A549 (cell line): ENCODE data around the gene TRIP13. TPM values are rescaled to one million over a fixed set of nuclear protein-coding genes. Genes with fewer than 3 reads are reported as not detected.

Source experiments
- ATAC-seq, 2 experiments: fragments of 200-7000 bp in 1 of 2; fragments of >200 bp in 1 of 2; cut with Nextera tagmentation in 1 of 2; cut with Tn5 transposase in 1 of 2; 3 replicates each; pipeline versions ENCODE4 v1.8.0 to v1.9.1; 2018 to 2020; ENCODE audit warnings: mild to moderate bottlenecking in 1 of 2, moderate library complexity in 1 of 2
- CTCF ChIA-PET: fragments of 300-600 bp; sonication (Branson Sonifier 250); formaldehyde crosslinking; extraction: SDS; loops from one replicate; lab custom pipeline; 2021; ENCODE audit warnings: antibody characterized with exemption, inconsistent platforms; lab: Yijun Ruan, JAX
- POLR2A ChIA-PET: fragments of 350-600 bp; formaldehyde crosslinking; extraction: SDS; loops from one replicate; lab custom pipeline; 2021; ENCODE audit warnings: antibody characterized with exemption, inconsistent platforms; lab: Yijun Ruan, JAX
- DNase-seq, 2 experiments: peaks; one replicate each; pipeline versions ENCODE4 v3.0.0 to v3.0.0-alpha.2; 2011 to 2016; ENCODE audit warnings: low read depth in 1 of 2, low spot score in 1 of 2
- FAIRE-seq: peaks from 2 replicates; lab custom pipeline; 2011; peaks lifted over from hg19 to GRCh38; lab: Jason Lieb, UNC
- H3K27ac ChIP-seq, 2 experiments: fragments of >200 bp; sonication (Bioruptor Twin); formaldehyde crosslinking; 3 replicates each; pipeline ENCODE4 v1.5.1; 2016 to 2017
- H3K4me1 ChIP-seq: fragments of >200 bp; sonication (Bioruptor Twin); formaldehyde crosslinking; 3 replicates; pipeline ENCODE4 v1.6.1; 2016
- H3K4me2 ChIP-seq: fragments of >200 bp; sonication (Bioruptor Twin); formaldehyde crosslinking; 3 replicates; pipeline ENCODE4 v1.6.1; 2016
- H3K4me3 ChIP-seq: fragments of >200 bp; sonication (Bioruptor Twin); formaldehyde crosslinking; 3 replicates; pipeline ENCODE4 v1.5.1; 2016
- H3K9me3 ChIP-seq: fragments of >200 bp; sonication (Bioruptor Twin); formaldehyde crosslinking; 3 replicates; pipeline ENCODE4 v1.6.1; 2016
- CBX2 ChIP-seq: fragments of 200-600 bp; sonication (generic); IDR thresholded peaks from 2 replicates; pipeline ENCODE4 v1.6.1; 2016; ENCODE audit warnings: low read depth, mild to moderate bottlenecking, borderline replicate concordance
- CBX8 ChIP-seq: fragments of 200-600 bp; sonication (generic); IDR thresholded peaks from 2 replicates; pipeline ENCODE4 v1.6.1; 2016
- CHD2 ChIP-seq: fragments of 150-350 bp; IDR thresholded peaks from 2 replicates; pipeline ENCODE4 v1.6.1; 2014; ENCODE audit warnings: low read length; ENCODE audit not compliant: partially characterized antibody
- EHMT2 ChIP-seq: fragments of 200-600 bp; sonication (generic); IDR thresholded peaks from 2 replicates; pipeline ENCODE4 v1.6.1; 2016; ENCODE audit warnings: antibody characterized with exemption, low read depth, mild to moderate bottlenecking, moderate library complexity
- FOSL2 ChIP-seq, 2 experiments: fragments of 450-650 bp in 1 of 2; fragments of >200 bp in 1 of 2; sonication (Bioruptor Twin) in 1 of 2; formaldehyde crosslinking; IDR thresholded peaks; 2 replicates each; pipeline versions ENCODE4 v1.5.0 to v1.6.1; 2016 to 2020; ENCODE audit warnings: mild to moderate bottlenecking in 1 of 2, moderate library complexity in 1 of 2
- GATA3 ChIP-seq: IDR thresholded peaks from 2 replicates; pipeline ENCODE4 v1.6.1; 2012; ENCODE audit warnings: borderline replicate concordance
- HEYL ChIP-seq: fragments of 250-450 bp; sonication (Bioruptor Pico); IDR thresholded peaks from 2 replicates; pipeline ENCODE4 v1.8.0; 2021; ENCODE audit warnings: mild to moderate bottlenecking, moderate library complexity
- HOXB13 ChIP-seq: fragments of 250-450 bp; sonication (Bioruptor Pico); IDR thresholded peaks from 2 replicates; pipeline ENCODE4 v1.5.0; 2020; ENCODE audit warnings: low read depth, mild to moderate bottlenecking, moderate library complexity
- PHF8 ChIP-seq: fragments of 200-600 bp; sonication (generic); IDR thresholded peaks from 2 replicates; pipeline ENCODE4 v1.6.1; 2016; ENCODE audit warnings: low read depth, mild to moderate bottlenecking, antibody characterized with exemption, moderate library complexity, borderline replicate concordance
- RCOR1 ChIP-seq: fragments of 150-350 bp; IDR thresholded peaks from 2 replicates; pipeline ENCODE4 v1.6.1; 2014; ENCODE audit warnings: antibody characterized with exemption, low read length, low read depth
- RFX5 ChIP-seq: fragments of 450-650 bp; IDR thresholded peaks from 2 replicates; pipeline ENCODE4 v1.7.1; 2014; ENCODE audit warnings: antibody characterized with exemption, mild to moderate bottlenecking, moderate library complexity
- RNF2 ChIP-seq: fragments of 200-600 bp; sonication (generic); IDR thresholded peaks from 2 replicates; pipeline ENCODE4 v1.6.1; 2016; ENCODE audit warnings: low read depth, mild to moderate bottlenecking, antibody characterized with exemption, moderate library complexity, borderline replicate concordance
- SMC3 ChIP-seq: fragments of >200 bp; sonication (Bioruptor Twin); formaldehyde crosslinking; IDR thresholded peaks from 3 replicates; pipeline ENCODE4 v1.6.1; 2018; ENCODE audit warnings: inconsistent platforms
- ZC3H11A ChIP-seq: fragments of 450-650 bp; IDR thresholded peaks from 2 replicates; pipeline ENCODE4 v1.6.1; 2014; ENCODE audit warnings: antibody characterized with exemption, mild to moderate bottlenecking
- ZNF302 ChIP-seq: fragments of 250-450 bp; sonication (Bioruptor Pico); IDR thresholded peaks from 2 replicates; pipeline ENCODE4 v1.9.0; 2021; ENCODE audit warnings: inconsistent platforms, mild to moderate bottlenecking, moderate library complexity
- ZSCAN20 ChIP-seq: fragments of 250-450 bp; sonication (Bioruptor Pico); IDR thresholded peaks from 2 replicates; pipeline ENCODE4 v1.8.0; 2022; ENCODE audit warnings: mild to moderate bottlenecking, moderate library complexity
- WGBS: methylation state at CpG from one replicate; pipeline ENCODE4 v1.1.6; 2017; ENCODE audit errors: missing lambda C conversion rate; 5-methylcytosine and 5-hydroxymethylcytosine counted together
- polyA plus RNA-seq, 4 experiments: library from polyadenylated mRNA; depleted of rRNA in 3 of 4; stranded (reverse); fragments of >200 nt; fragmentation: RNase III in 1 of 4; extraction: RNeasy Plus Mini Kit Qiagen cat#74134 plus additional on column Dnase treatment in 1 of 4; gene quantifications; 2 replicates in 3 of 4; 3 replicates in 1 of 4; pipeline ENCODE4 v1.2.3, GENCODE V29; 2011 to 2017
- TF ChIP-seq, protein P1 (sequence below): fragments of 150-350 bp; IDR thresholded peaks from 2 replicates; pipeline ENCODE4 v1.6.1; 2014; ENCODE audit warnings: low read depth, mild to moderate bottlenecking, low read length
- TF ChIP-seq, protein P2 (sequence below): IDR thresholded peaks from 2 replicates; pipeline ENCODE4 v1.6.1; 2012
- TF ChIP-seq, protein P3 (sequence below): fragments of 250-450 bp; sonication (Bioruptor Pico); IDR thresholded peaks from 2 replicates; pipeline ENCODE4 v1.5.0; 2020; ENCODE audit warnings: low read depth, mild to moderate bottlenecking, moderate library complexity
- TF ChIP-seq, protein P4 (sequence below): fragments of 450-650 bp; IDR thresholded peaks from 2 replicates; pipeline ENCODE4 v1.6.1; 2014; ENCODE audit warnings: antibody characterized with exemption
- TF ChIP-seq, protein P5 (sequence below): IDR thresholded peaks from 2 replicates; pipeline ENCODE4 v1.6.1; 2012; ENCODE audit warnings: low read depth, borderline replicate concordance
- TF ChIP-seq, protein P6 (sequence below): fragments of 200-600 bp; sonication (generic); IDR thresholded peaks from 2 replicates; pipeline ENCODE4 v1.6.1; 2016; ENCODE audit warnings: antibody characterized with exemption, mild to moderate bottlenecking, moderate library complexity

Gene TRIP13
- polyA plus RNA-seq, 2 of the 4 experiments (the other 2 are of a cell fraction): 54.0 to 62.4 TPM

DNA sequence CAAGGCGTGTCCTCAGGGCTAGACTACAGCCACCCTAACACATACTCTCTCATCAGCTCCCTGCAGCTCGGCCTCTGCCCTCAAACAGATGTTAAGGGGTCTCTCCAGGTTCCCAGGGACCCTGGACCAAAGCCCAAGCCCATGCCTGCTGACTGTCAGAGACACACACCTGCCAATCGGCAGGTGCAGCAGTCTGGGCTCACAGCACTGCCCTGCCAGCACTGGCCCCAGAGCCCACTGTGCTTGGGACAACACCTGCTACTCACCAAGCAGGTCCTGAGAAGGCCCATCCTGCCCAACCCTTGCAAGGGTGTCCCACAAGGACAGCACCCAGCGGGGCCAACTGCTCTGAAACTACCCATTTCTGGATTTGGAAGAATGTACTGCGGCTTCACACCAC, 21.7 kb upstream of the TRIP13 start:
- 98% methylated on average over 4 of the region's 5 CpGs for WGBS
- CTCF ChIA-PET: interaction anchor here (1.0 kb wide), 1 partner anchor 32 kb away, joined by 3 read pairs; no protein-coding TSS in a partner anchor
- ATAC-seq: no peak
- no peaks in the 10 kb centered on the region for H3K9me3 ChIP-seq
- no peak overlapping the region for H3K27ac ChIP-seq
- no peak for FAIRE-seq
- POLR2A ChIA-PET: no interaction called here
- TF ChIP-seq CHD2: no peak
- no peak for TF ChIP-seq SMC3
- no peak for TF ChIP-seq GATA3
- no peak for TF ChIP-seq HOXB13
- TF ChIP-seq CBX2: no peak
- TF ChIP-seq, protein P1, sequence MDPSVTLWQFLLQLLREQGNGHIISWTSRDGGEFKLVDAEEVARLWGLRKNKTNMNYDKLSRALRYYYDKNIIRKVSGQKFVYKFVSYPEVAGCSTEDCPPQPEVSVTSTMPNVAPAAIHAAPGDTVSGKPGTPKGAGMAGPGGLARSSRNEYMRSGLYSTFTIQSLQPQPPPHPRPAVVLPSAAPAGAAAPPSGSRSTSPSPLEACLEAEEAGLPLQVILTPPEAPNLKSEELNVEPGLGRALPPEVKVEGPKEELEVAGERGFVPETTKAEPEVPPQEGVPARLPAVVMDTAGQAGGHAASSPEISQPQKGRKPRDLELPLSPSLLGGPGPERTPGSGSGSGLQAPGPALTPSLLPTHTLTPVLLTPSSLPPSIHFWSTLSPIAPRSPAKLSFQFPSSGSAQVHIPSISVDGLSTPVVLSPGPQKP: no peak
- no peak for TF ChIP-seq ZC3H11A
- TF ChIP-seq, protein P2, sequence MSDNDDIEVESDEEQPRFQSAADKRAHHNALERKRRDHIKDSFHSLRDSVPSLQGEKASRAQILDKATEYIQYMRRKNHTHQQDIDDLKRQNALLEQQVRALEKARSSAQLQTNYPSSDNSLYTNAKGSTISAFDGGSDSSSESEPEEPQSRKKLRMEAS: no peak
- TF ChIP-seq, protein P3, sequence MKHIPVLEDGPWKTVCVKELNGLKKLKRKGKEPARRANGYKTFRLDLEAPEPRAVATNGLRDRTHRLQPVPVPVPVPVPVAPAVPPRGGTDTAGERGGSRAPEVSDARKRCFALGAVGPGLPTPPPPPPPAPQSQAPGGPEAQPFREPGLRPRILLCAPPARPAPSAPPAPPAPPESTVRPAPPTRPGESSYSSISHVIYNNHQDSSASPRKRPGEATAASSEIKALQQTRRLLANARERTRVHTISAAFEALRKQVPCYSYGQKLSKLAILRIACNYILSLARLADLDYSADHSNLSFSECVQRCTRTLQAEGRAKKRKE (CRISPR knock-in tag): no peak
- TF ChIP-seq, protein P4, sequence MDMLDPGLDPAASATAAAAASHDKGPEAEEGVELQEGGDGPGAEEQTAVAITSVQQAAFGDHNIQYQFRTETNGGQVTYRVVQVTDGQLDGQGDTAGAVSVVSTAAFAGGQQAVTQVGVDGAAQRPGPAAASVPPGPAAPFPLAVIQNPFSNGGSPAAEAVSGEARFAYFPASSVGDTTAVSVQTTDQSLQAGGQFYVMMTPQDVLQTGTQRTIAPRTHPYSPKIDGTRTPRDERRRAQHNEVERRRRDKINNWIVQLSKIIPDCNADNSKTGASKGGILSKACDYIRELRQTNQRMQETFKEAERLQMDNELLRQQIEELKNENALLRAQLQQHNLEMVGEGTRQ: no peak
- no peak for TF ChIP-seq PHF8
- no peak for TF ChIP-seq RFX5
- TF ChIP-seq, all 56 proteins: peak for 0
- DNase-seq: no peak
- Histone ChIP-seq H3K4me3 (no peak overlapping the region), H3K4me2 (no peak overlapping the region), H3K4me1 (no peaks in the 10 kb centered on the region)

DNA sequence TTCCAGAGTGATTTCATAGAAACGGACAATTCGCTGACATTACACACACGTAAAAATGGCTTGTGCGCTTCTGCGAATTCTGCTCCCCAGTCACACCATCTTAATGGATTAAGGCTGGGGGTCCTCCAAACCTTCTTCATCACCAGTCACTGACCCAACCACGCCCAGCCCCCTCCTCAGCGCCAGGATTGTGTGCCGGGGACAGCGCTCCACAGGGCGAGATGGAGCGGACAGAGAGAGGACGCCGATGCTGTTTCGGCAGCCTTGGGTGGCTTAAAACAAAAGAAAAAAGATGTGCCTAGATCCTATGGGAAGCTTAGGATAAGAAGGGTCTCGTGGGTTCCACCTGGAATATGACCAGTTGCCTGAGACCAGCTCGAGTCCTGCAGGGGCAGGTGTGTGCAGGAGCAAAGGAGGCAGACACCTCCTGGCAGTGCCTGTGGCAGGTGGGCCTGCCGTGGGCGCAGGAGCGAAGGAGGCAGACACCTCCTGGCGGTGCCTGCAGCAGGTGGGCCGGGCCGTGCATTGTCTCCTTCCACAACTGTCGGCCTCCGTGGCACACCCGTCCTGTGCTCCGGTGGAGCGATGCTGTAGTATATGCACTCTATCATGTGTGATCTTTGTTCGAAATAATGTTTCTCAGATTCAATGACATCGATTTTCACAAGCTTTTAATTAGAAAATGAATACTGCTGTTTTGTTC, 20.9 kb upstream of the TRIP13 start:
- TF ChIP-seq ZSCAN20 (CRISPR knock-in tag) (no peak), RCOR1 (no peak), SMC3 (no peak), FOSL2 (IDR thresholded peaks at IDR 0.05) (no peak), FOSL2 (CRISPR knock-in tag; IDR thresholded peaks at IDR 0.05) (no peak)
- TF ChIP-seq, protein P5, sequence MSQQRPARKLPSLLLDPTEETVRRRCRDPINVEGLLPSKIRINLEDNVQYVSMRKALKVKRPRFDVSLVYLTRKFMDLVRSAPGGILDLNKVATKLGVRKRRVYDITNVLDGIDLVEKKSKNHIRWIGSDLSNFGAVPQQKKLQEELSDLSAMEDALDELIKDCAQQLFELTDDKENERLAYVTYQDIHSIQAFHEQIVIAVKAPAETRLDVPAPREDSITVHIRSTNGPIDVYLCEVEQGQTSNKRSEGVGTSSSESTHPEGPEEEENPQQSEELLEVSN: no peak
- Histone ChIP-seq H3K9me3 (no peaks in the 10 kb centered on the region), H3K4me2 (no peak overlapping the region), H3K27ac (no peak overlapping the region), H3K4me3 (no peak overlapping the region), H3K4me1 (no peaks in the 10 kb centered on the region)
- WGBS: 96% methylated on average over 28 of the region's 29 CpGs
- CTCF ChIA-PET: interaction anchor here (1.0 kb wide), 1 partner anchor 202 kb away, joined by 3 read pairs; no protein-coding TSS in a partner anchor
- FAIRE-seq: no peak
- POLR2A ChIA-PET: no interaction called here
- no peak for DNase-seq
- ATAC-seq: no peak

DNA sequence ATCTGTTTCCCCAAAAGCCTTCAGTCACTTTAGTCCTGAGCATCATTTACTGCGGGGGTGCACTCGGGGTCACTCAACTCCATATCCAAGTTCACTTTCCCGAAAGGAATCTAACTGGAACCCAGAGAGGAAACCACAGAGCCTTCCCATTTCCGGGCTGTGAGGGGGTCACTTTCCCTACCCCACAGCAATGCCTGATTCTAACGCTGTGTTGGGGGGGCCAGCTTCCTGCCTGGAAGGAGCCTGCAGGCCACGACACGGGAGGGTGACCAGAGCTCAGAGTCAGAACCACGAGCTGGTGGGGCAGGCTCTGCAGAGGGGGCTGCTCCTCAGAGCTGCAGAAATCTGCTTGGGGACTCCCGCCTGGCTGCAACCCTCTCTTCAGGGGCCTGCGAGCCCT, 20.4 kb upstream of the TRIP13 start:
- no peak overlapping the region for H3K27ac ChIP-seq
- WGBS: 88% methylated on average over 10 of the region's 10 CpGs
- H3K9me3 ChIP-seq: no peaks in the 10 kb centered on the region
- H3K4me3 ChIP-seq: no peak overlapping the region
- FAIRE-seq (no peak), ATAC-seq (no peak), DNase-seq (no peak)
- H3K4me1 ChIP-seq: no peaks in the 10 kb centered on the region
- TF ChIP-seq HEYL (CRISPR knock-in tag) (no peak), CBX8 (no peak), PHF8 (no peak), EHMT2 (no peak), ZNF302 (CRISPR knock-in tag) (no peak), RNF2 (no peak)
- TF ChIP-seq, protein P6, sequence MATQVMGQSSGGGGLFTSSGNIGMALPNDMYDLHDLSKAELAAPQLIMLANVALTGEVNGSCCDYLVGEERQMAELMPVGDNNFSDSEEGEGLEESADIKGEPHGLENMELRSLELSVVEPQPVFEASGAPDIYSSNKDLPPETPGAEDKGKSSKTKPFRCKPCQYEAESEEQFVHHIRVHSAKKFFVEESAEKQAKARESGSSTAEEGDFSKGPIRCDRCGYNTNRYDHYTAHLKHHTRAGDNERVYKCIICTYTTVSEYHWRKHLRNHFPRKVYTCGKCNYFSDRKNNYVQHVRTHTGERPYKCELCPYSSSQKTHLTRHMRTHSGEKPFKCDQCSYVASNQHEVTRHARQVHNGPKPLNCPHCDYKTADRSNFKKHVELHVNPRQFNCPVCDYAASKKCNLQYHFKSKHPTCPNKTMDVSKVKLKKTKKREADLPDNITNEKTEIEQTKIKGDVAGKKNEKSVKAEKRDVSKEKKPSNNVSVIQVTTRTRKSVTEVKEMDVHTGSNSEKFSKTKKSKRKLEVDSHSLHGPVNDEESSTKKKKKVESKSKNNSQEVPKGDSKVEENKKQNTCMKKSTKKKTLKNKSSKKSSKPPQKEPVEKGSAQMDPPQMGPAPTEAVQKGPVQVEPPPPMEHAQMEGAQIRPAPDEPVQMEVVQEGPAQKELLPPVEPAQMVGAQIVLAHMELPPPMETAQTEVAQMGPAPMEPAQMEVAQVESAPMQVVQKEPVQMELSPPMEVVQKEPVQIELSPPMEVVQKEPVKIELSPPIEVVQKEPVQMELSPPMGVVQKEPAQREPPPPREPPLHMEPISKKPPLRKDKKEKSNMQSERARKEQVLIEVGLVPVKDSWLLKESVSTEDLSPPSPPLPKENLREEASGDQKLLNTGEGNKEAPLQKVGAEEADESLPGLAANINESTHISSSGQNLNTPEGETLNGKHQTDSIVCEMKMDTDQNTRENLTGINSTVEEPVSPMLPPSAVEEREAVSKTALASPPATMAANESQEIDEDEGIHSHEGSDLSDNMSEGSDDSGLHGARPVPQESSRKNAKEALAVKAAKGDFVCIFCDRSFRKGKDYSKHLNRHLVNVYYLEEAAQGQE: no peak
- TF ChIP-seq, protein P2: no peak
- TF ChIP-seq, protein P1: no peak
- ChIA-PET POLR2A (no interaction called here), CTCF (interaction anchor here (1.0 kb wide), 1 partner anchor 203 kb away, joined by 3 read pairs; no protein-coding TSS in a partner anchor)
- H3K4me2 ChIP-seq: no peak overlapping the region
